ENCODE results near the gene DPH1. TPM values are rescaled to one million over a fixed set of nuclear protein-coding genes. Genes with fewer than 3 reads are reported as not detected.

Gene DPH1
- total RNA-seq, 3 donors from 2014 or later (not counting 1 experiment from before 2014, with no cell fraction given), result 60.2 to 65.2 (median 63.2) TPM

- peak in 1 of 2 donors; percentile 43 for DNase-seq
- Mint-ChIP-seq H3K36me3 (no peaks in the 10 kb centered on the region), H3K27me3 (ENCODE audit: low read depth in 2 of 2) (no peaks in the 10 kb centered on the region), H3K4me3 (peak overlapping the region; percentile 92), H3K27ac (peak overlapping the region; percentile 89 to 98), H3K4me1 (peaks cover 17 to 18% of the 10 kb centered on the region in 2 donors), H3K9me3 (no peaks in the 10 kb centered on the region)
- intact Hi-C loops (cut with micrococcal nuclease), result loop anchor here (1.0 to 5.0 kb wide), 2 partner anchors 12 to 360 kb away; partner anchors contain the start of genes DPH1 and MNT
- no peak for TF ChIP-seq CTCF (IDR thresholded peaks at IDR 0.05)
- H3K27ac ChIP-seq (ENCODE audit: low read length), result peak overlapping the region; percentile 85
- H3K4me1 ChIP-seq (ENCODE audit: control insufficient read depth, insufficient read depth, low read length), result peaks cover 22% of the 10 kb centered on the region
- peak overlapping the region; percentile 71 for H3K4me3 ChIP-seq (ENCODE audit: low read length)
- 29% methylated on average over 17 of the region's 17 CpGs for WGBS (ENCODE audit: insufficient coverage)
- H3K9me3 ChIP-seq (ENCODE audit: control insufficient read depth, insufficient read depth, low read length), result no peaks in the 10 kb centered on the region
- H3K36me3 ChIP-seq (ENCODE audit: control insufficient read depth, insufficient read depth, low read length), result peaks cover 22% of the 10 kb centered on the region
- no peak for ATAC-seq
- H3K27me3 ChIP-seq (ENCODE audit: control insufficient read depth, insufficient read depth, low read length), result no peaks in the 10 kb centered on the region
Measured at GRCh38 chr17:2042390-2042847, 12.5 kb downstream of the DPH1 start.

DNA sequence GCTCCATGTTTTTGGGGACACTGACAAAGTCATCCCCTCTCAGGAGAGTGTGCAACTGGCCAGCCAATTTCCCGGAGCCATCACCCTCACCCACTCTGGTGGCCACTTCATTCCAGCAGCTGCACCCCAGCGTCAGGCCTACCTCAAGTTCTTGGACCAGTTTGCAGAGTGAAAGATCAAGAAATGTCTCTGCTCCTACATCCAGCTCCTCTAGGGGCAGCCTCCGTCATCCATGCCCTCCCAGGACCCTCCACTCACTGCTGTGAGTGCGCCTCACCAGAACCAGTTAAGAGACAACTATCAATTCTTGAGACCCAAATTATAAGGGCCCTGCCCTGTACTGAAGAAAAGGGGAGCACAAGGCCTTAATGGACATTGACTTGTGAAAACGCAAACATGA, 13.0 kb downstream of the DPH1 start:
- Mint-ChIP-seq H3K27me3 (ENCODE audit: low read depth in 2 of 2) (peaks cover 0 to 1% of the 10 kb centered on the region in 2 donors), H3K4me3 (peak overlapping the region; percentile 92), H3K9me3 (no peaks in the 10 kb centered on the region), H3K4me1 (peaks cover 17 to 18% of the 10 kb centered on the region in 2 donors), H3K36me3 (no peaks in the 10 kb centered on the region), H3K27ac (peak overlapping the region; percentile 89 to 98)
- intact Hi-C loops (cut with micrococcal nuclease), result loop anchor here (1.0 to 5.0 kb wide), 2 partner anchors 13 to 359 kb away; partner anchors contain the start of genes DPH1 and MNT
- no peak for TF ChIP-seq CTCF (IDR thresholded peaks at IDR 0.05)
- no peaks in the 10 kb centered on the region for H3K27me3 ChIP-seq (ENCODE audit: control insufficient read depth, insufficient read depth, low read length)
- peak overlapping the region; percentile 85 for H3K27ac ChIP-seq (ENCODE audit: low read length)
- H3K4me3 ChIP-seq (ENCODE audit: low read length), result no peak overlapping the region
- ATAC-seq (no peak), DNase-seq (no peak)
- peaks cover 19% of the 10 kb centered on the region for H3K36me3 ChIP-seq (ENCODE audit: control insufficient read depth, insufficient read depth, low read length)
- no peaks in the 10 kb centered on the region for H3K9me3 ChIP-seq (ENCODE audit: control insufficient read depth, insufficient read depth, low read length)
- H3K4me1 ChIP-seq (ENCODE audit: control insufficient read depth, insufficient read depth, low read length), result peaks cover 22% of the 10 kb centered on the region
- 95% methylated on average over 5 of the region's 5 CpGs for WGBS (ENCODE audit: insufficient coverage)

- H3K4me1 ChIP-seq (ENCODE audit: control insufficient read depth, insufficient read depth, low read length), result peaks cover 24% of the 10 kb centered on the region
- intact Hi-C loops (cut with micrococcal nuclease), result loop anchor here (5.0 kb wide), 1 partner anchor 359 kb away; the partner anchor contains the start of gene MNT
- H3K27me3 ChIP-seq (ENCODE audit: control insufficient read depth, insufficient read depth, low read length), result no peaks in the 10 kb centered on the region
- DNase-seq (no peak), ATAC-seq (no peak)
- H3K27ac ChIP-seq (ENCODE audit: low read length), result no peak overlapping the region
- H3K27me3 Mint-ChIP-seq (ENCODE audit: low read depth in 2 of 2), result peaks cover 0 to 4% of the 10 kb centered on the region in 2 donors
- H3K4me1 Mint-ChIP-seq, result peaks cover 17 to 18% of the 10 kb centered on the region in 2 donors
- H3K4me3 ChIP-seq (ENCODE audit: low read length), result no peak overlapping the region
- H3K27ac Mint-ChIP-seq, result peak overlapping the region; percentile 89 to 98
- WGBS (ENCODE audit: insufficient coverage), result 96% methylated on average over 4 of the region's 6 CpGs
- H3K9me3 ChIP-seq (ENCODE audit: control insufficient read depth, insufficient read depth, low read length), result no peaks in the 10 kb centered on the region
- H3K36me3 ChIP-seq (ENCODE audit: control insufficient read depth, insufficient read depth, low read length), result peaks cover 12% of the 10 kb centered on the region
- peak overlapping the region; percentile 58 for H3K4me3 Mint-ChIP-seq
- H3K9me3 Mint-ChIP-seq, result no peaks in the 10 kb centered on the region
- TF ChIP-seq CTCF (IDR thresholded peaks at IDR 0.05), result no peak
- no peaks in the 10 kb centered on the region for H3K36me3 Mint-ChIP-seq
Measured at GRCh38 chr17:2043785-2044184, 13.8 kb downstream of the DPH1 start.

All from natural killer cell (primary cell).